HepG2 (cell line): ENCODE results near the gene SBSN. TPM values are rescaled to one million over a fixed set of nuclear protein-coding genes. Genes with fewer than 3 reads are reported as not detected.

ENCODE experiments used
- AFF4 ChIP-seq: sonication (generic); formaldehyde crosslinking; IDR thresholded peaks from 2 replicates; pipeline ENCODE4 v1.4.0; 2020; ENCODE audit warnings: missing genetic modification reagents
- ATF5 ChIP-seq: sonication (generic); formaldehyde crosslinking; IDR thresholded peaks from 2 replicates; pipeline ENCODE4 v1.4.0; 2020; ENCODE audit warnings: mild to moderate bottlenecking, low read depth, missing genetic modification reagents
- ATF7 ChIP-seq, 2 experiments: fragments of 450-650 bp in 1 of 2; sonication (generic) in 1 of 2; formaldehyde crosslinking in 1 of 2; IDR thresholded peaks; 2 replicates each; pipeline versions ENCODE4 v1.4.0 to v1.6.1; 2016 to 2020; ENCODE audit warnings: antibody characterized with exemption in 1 of 2, mild to moderate bottlenecking in 1 of 2, missing genetic modification reagents in 1 of 2
- CENPBD1 ChIP-seq: sonication (generic); formaldehyde crosslinking; IDR thresholded peaks from 2 replicates; pipeline ENCODE4 v1.8.0; 2022; ENCODE audit warnings: missing genetic modification reagents, low read depth, mild to moderate bottlenecking, borderline replicate concordance
- GLMP ChIP-seq: sonication (generic); formaldehyde crosslinking; IDR thresholded peaks from 2 replicates; pipeline ENCODE4 v1.9.0; 2021; ENCODE audit warnings: missing genetic modification reagents, mild to moderate bottlenecking, borderline replicate concordance
- GPBP1L1 ChIP-seq: sonication (generic); formaldehyde crosslinking; IDR thresholded peaks from 2 replicates; pipeline ENCODE4 v1.5.0; 2020; ENCODE audit warnings: mild to moderate bottlenecking, missing genetic modification reagents
- HOXD1 ChIP-seq: sonication (generic); formaldehyde crosslinking; IDR thresholded peaks from 2 replicates; pipeline ENCODE4 v1.5.0; 2020; ENCODE audit warnings: missing genetic modification reagents
- KDM3A ChIP-seq: IDR thresholded peaks from 2 replicates; pipeline ENCODE4 v1.6.1; 2018; ENCODE audit warnings: low read depth, missing compliant biosample characterization
- MAFK ChIP-seq, 2 experiments: IDR thresholded peaks in 1 of 2; conservative IDR thresholded peaks in 1 of 2; 2 replicates each; pipeline ENCODE4 v1.6.1; 2011; ENCODE audit warnings: improper control_type of control experiment in 2 of 2, low read length in 2 of 2
- PAF1 ChIP-seq: IDR thresholded peaks from 2 replicates; pipeline ENCODE4 v1.6.1; 2016; ENCODE audit warnings: missing genetic modification reagents, missing compliant biosample characterization
- PHF20 ChIP-seq: sonication (generic); formaldehyde crosslinking; IDR thresholded peaks from 2 replicates; pipeline ENCODE4 v1.5.0; 2020; ENCODE audit warnings: mild to moderate bottlenecking, missing genetic modification reagents
- SMAD1 ChIP-seq: sonication (generic); formaldehyde crosslinking; IDR thresholded peaks from 2 replicates; pipeline ENCODE4 v1.4.0; 2020; ENCODE audit warnings: missing genetic modification reagents, low read depth, mild to moderate bottlenecking, borderline replicate concordance
- TRIM24 ChIP-seq: sonication (generic); formaldehyde crosslinking; IDR thresholded peaks from 2 replicates; pipeline ENCODE4 v1.8.0; 2022; ENCODE audit warnings: mild to moderate bottlenecking, missing genetic modification reagents
- ZBTB3 ChIP-seq: sonication (generic); formaldehyde crosslinking; IDR thresholded peaks from 2 replicates; pipeline ENCODE4 v1.4.0; 2020; ENCODE audit warnings: low read depth, mild to moderate bottlenecking, moderate library complexity, missing genetic modification reagents, borderline replicate concordance
- ZBTB42 ChIP-seq: sonication (generic); formaldehyde crosslinking; IDR thresholded peaks from 2 replicates; pipeline ENCODE4 v1.5.0; 2020; ENCODE audit warnings: mild to moderate bottlenecking, missing genetic modification reagents
- ZNF124 ChIP-seq: sonication (generic); formaldehyde crosslinking; IDR thresholded peaks from 2 replicates; pipeline ENCODE4 v1.4.0; 2020; ENCODE audit warnings: missing genetic modification reagents
- ZNF512 ChIP-seq: sonication (generic); formaldehyde crosslinking; IDR thresholded peaks from 2 replicates; pipeline ENCODE4 v1.4.0; 2020; ENCODE audit warnings: mild to moderate bottlenecking, missing genetic modification reagents
- ZNF563 ChIP-seq: sonication (generic); formaldehyde crosslinking; IDR thresholded peaks from 2 replicates; pipeline ENCODE4 v1.8.0; 2022; ENCODE audit warnings: mild to moderate bottlenecking, moderate library complexity, missing genetic modification reagents
- ZNF788 ChIP-seq: sonication (generic); formaldehyde crosslinking; IDR thresholded peaks from 2 replicates; pipeline ENCODE4 v1.5.0; 2020; ENCODE audit warnings: mild to moderate bottlenecking, missing genetic modification reagents, borderline replicate concordance
- polyA plus RNA-seq, 8 experiments: library from polyadenylated mRNA; depleted of rRNA in 3 of 8; stranded (reverse) in 7 of 8; unstranded in 1 of 8; fragments of >200 nt; fragmentation: Illumina TruSeq in 4 of 8; extraction: Trizol in 4 of 8; gene quantifications; 2 replicates each; pipeline versions ENCODE4 v1.2.1 to v1.2.3, GENCODE V29; 2011 to 2016; ENCODE audit warnings: low read depth in 4 of 8, missing spikeins in 1 of 8, mixed read lengths in 1 of 8; ENCODE audit not compliant: insufficient read depth in 1 of 8
- total RNA-seq, 5 experiments: library from RNA; depleted of rRNA; stranded (reverse); fragments of >200 nt; fragmentation: Illumina TruSeq; extraction: Trizol; gene quantifications; 2 replicates each; pipeline ENCODE4 v1.2.3, GENCODE V29; 2016; ENCODE audit warnings: low read depth in 1 of 5

SBSN gene
- total and polyA plus RNA-seq, 2 of the 13 experiments (the other 11 are each of a cell fraction or from before 2014, with no cell fraction given), result not detected

- TF ChIP-seq ZNF788 (no peak; the same call in 1 of the 2 replicates), SMAD1 (CRISPR knock-in tag) (no peak), GLMP (CRISPR knock-in tag) (no peak), ATF5 (no peak), ZNF563 (CRISPR knock-in tag) (peak; percentile 19; the same call in 1 of the 2 replicates), AFF4 (CRISPR knock-in tag) (no peak), KDM3A (peak; percentile 32; the same call in 1 of the 2 replicates), MAFK (conservative IDR thresholded peaks at IDR 0.05 in 1 of 2, IDR thresholded peaks at IDR 0.05 in 1 of 2; ENCODE audit: low read length in 2 of 2) (no peak), ZNF512 (no peak), GPBP1L1 (CRISPR knock-in tag) (no peak), CENPBD1 (CRISPR knock-in tag) (no peak), ZBTB42 (CRISPR knock-in tag) (no peak), HOXD1 (CRISPR knock-in tag) (no peak), TRIM24 (CRISPR knock-in tag) (no peak), ZBTB3 (no peak), ATF7 (IDR thresholded peaks at IDR 0.05) (no peak), ATF7 (CRISPR knock-in tag; IDR thresholded peaks at IDR 0.05) (no peak), PAF1 (no peak), ZNF124 (CRISPR knock-in tag) (no peak; the same call in 1 of the 2 replicates), PHF20 (no peak)
Observed at GRCh38 chr19:35509861-35510625, 18.1 kb downstream of the SBSN start (continued).
